ENCODE measurements around the gene GNB5. TPM values are rescaled to one million over a fixed set of nuclear protein-coding genes. Genes with fewer than 3 reads are reported as not detected.
"Not testable (repeated sequence)": the region's sequence is repeated elsewhere in the genome, so short reads cannot be mapped to it uniquely, and the experiment has no call there.

Gene GNB5
- 23.7 and 32.1 TPM in 2 replicates for total RNA-seq

DNA sequence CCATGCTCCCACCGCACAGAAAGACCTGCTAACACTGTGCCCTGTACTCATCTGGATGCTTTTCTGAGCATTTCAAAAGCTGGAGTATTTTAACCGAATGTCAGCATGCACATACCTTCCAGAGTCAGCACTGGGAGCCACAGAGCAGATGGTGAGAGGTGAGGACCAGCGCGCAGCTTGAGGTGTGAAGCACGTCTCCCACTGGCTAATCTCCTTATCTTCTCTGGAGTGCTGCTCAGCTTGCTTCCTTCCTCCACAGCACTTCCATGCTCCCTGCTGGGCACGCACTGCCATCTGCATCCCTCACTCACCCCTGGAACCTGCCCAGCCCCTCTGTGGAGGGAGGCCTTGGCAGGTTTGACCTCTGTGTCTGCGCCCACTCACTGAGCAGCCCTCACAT, at the start of gene GNB5:
Gene GNB5, minus strand, starts transcription at position 186 of the 400 bp plus-strand sequence. CDS start 6,716 bp downstream, outside the sequence.
- TF ChIP-seq CTCF (conservative IDR thresholded peaks at IDR 0.05; ENCODE audit: low read depth, low read length), result no peak
- H3K4me3 ChIP-seq (ENCODE audit: low read depth, low read length), result no peak within 1 kb of the TSS
- DNase-seq (ENCODE audit: low read depth), result no peak

DNA sequence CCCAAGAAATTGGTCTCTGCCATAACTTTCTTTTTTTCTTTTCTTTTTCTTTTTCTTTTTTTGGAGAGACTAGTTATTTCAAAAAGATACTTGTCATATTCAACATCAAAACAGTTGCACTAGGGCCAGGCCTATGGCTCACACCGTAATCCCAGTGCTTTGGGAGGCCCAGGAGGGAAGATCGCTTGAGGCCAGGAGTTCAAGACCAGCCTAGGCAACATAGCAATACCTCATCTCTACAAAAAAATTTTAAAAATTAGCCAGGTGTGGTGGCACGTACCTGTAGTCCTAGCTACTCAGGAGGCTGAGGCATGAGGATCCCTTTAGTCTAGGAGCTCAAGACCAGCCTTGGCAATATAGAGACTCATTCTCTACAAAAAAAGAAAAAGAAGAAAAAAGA, 49.0 kb upstream of the GNB5 start:
- no peak overlapping the region for H3K4me3 ChIP-seq (ENCODE audit: low read depth, low read length)
- DNase-seq (ENCODE audit: low read depth), result no peak
- TF ChIP-seq CTCF (conservative IDR thresholded peaks at IDR 0.05; ENCODE audit: low read depth, low read length), result no peak

- not testable (repeated sequence) for H3K4me3 ChIP-seq (ENCODE audit: low read depth, low read length); DNase-seq (ENCODE audit: low read depth)
Measured at GRCh38 chr15:52238989-52239525, 47.9 kb upstream of the GNB5 start.

- no peak for TF ChIP-seq CTCF (conservative IDR thresholded peaks at IDR 0.05; ENCODE audit: low read depth, low read length)
- DNase-seq (ENCODE audit: low read depth), result no peak
- no peak overlapping the region for H3K4me3 ChIP-seq (ENCODE audit: low read depth, low read length)
Measured at GRCh38 chr15:52238149-52238548, 47.0 kb upstream of the GNB5 start.

DNA sequence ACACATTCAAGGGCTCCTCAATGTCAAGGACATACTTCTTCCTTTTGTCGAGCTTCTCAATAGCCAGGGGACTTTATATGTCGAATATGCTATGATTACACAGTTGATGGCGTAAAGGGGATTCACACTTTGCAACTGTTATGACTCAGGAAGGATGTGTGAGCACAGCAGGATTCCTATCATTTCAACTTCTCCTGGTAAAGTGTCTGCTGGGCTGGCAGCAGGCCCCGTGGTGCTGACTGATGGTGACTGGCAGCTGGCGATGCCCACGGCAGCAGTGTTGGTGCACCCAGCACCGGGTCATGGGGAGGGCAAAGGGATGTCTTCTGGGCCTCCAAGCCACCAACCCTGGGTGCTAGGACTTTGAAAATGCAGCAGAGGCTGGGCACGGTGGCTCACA, 44.8 kb upstream of the GNB5 start:
- DNase-seq (ENCODE audit: low read depth), result no peak
- no peak for TF ChIP-seq CTCF (conservative IDR thresholded peaks at IDR 0.05; ENCODE audit: low read depth, low read length)
- no peak overlapping the region for H3K4me3 ChIP-seq (ENCODE audit: low read depth, low read length)

DNA sequence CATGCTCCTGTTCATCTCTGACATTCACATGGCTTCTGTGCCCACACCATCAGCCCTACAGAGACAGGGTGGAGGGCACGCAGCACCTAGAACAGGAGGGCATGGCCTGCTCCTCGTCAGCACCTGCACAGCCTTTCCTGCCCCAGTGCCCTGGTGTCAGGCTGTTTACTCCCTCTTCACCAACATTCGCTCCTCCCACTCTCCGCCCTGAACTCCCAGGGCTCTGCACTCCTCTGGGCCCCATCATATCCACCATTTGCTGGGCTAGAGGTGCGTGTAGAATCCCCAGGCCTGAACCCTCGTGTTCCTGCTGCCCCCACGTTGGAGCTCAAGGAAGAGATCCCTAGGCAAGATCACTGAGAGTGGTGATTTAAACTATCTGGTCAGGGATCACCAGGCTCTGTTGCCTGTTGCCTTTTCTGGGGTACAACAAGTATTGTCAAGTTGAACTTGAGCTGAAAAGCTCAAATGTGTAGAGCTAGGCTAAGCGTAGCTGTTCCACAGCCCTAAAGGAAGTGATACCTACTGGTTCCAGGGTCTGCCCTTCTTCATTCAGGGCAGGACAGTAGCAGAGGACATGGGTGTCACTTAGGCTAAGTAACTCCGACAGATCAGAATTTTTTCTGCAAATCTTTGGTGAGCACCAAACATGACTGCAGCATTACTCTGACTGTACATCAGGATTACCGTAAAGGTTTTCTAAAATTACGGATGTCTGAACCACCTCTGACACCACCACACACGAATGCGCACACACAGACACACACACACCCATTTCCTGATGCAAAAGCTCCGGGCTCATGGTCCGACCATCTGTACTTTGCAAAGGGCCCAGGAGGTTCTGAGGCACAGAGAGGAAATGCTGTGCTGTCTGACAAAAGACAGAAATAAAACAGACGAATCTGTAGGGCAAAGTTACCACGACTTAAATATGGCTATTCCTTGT, 43.7 kb upstream of the GNB5 start:
- no peak for DNase-seq (ENCODE audit: low read depth)
- H3K4me3 ChIP-seq (ENCODE audit: low read depth, low read length), result no peak overlapping the region
- TF ChIP-seq CTCF (conservative IDR thresholded peaks at IDR 0.05; ENCODE audit: low read depth, low read length), result no peak

DNA sequence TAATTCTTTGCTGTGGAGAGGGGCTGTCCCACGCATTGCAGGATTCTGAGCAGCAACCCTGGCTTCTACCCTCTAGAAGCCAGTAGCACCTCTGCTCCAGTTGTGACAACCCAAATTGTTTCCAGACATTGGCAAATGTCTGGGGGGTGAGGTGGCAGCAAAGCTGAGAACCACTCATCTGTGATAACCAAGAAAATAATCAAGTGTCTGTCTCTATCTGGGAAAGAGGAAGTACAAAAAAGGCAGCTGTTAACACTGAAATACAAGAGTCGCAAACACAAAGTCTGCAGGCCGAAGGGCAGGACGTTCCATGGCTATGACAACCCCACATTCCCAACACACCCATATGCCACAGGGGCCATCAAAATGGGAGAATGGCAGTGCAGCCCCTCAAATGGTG, 42.2 kb upstream of the GNB5 start:
- no peak for DNase-seq (ENCODE audit: low read depth)
- no peak for TF ChIP-seq CTCF (conservative IDR thresholded peaks at IDR 0.05; ENCODE audit: low read depth, low read length)
- no peak overlapping the region for H3K4me3 ChIP-seq (ENCODE audit: low read depth, low read length)

All from epithelial cell of proximal tubule (primary cell).